D341Med (cell line): ENCODE data around the gene DEPP1.

Experiments
- DNase-seq: peaks from one replicate; pipeline ENCODE4 v3.0.0; 2012; ENCODE audit warnings: low spot score

The DEPP1 gene

DNA sequence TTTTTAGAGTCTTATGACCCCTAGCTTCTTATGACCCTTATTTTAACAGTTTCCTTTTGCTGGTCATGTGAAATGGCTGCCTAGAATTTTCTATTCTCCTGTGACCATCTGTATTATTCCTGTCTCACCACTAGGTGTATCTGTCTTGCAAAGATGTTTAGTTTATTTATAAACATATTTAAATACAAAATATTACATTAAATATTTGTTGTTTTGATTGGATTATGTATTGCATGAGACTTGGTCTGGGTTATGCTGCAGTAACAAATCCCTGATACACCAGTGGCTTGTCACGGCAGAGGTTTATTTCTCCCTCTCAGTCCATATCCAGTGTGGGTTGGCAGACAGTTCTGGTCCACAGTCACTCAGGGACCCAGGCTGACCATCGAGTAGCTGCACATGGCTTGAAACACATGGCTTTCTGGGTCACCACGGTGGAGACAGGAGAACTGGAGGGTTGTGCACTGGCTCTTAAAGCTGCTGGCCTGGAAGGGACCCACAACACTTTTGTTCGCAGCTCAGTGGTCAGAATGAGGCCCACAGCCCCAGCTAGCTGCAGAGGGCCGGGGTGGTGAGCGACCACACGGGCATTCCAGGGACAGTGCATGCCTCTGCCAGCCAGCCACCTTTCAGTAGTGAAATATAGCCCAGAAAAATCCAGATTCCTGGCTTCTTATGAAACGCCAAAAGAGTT lies 11.6 kb downstream of the DEPP1 start:
- DNase-seq, result no peak

- no peak for DNase-seq
These were observed 12.3 kb downstream of the DEPP1 start for GRCh38 chr10:44966129-44966815.

DNA sequence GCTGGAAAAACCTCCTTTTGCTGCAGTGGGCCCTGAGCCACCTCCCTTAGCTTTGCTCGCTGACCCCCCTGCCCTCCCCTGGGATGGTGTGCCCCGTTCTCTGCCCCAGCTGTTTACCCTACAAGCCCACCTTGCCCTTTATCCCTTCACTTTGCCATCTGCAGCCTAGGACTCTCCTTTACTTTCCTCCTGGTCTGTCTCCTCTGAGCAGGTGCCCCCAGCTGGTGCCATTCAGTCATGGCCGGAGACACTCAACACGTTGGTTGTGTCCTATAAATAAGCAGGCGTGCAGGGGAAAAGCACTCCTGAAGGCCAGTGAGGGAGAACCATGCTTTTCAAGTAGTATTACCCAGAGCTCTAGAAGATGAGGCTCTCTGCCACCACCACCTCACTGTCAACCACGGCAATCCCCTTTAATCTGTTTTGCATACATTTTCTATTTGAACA lies 12.9 kb downstream of the DEPP1 start:
- no peak for DNase-seq

GRCh38 chr10:44965104-44965503 lies 13.5 kb downstream of the DEPP1 start:
- DNase-seq, result no peak

DNA sequence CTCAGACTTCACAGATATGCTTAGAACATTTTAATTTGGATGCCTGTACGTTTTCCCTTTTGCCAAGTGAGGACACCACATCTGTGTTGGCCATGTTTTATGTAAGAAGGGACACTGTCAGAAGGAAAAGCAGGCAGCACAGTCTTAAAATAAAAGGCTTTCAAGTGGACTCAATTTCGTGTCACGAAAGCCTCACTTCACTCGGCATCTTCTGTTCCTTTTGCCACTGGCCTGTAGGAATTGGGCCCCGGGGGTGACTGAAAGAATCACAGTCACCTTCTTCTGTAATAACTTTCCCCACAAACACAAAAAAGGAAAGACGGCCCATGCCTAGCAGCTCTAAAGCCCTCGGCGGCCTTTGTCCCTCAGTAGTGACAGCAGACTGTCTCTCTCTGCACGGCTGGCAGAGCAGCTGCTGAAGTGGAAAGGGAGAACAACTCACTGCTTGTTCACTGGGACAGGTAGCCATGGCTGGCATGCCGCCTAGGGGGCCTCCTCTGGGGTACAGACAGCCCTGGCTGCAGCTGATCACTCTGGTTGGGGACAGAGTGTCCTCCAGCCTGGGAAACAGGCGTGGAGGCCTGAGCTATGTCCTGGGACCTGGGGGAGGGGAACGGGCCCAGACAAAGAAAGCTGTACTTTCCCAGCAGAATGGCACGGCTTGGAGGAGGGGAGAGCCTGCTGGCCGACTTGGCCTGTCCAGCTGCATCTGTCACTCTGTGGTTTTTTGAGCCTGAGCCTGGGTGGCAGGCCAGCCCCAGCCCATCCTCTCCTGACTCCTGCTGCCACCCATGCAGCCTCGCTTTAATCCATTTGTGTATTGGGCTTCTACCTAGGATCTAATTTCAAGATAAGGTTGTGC lies 14.6 kb downstream of the DEPP1 start:
- no peak for DNase-seq

GRCh38 chr10:44962870-44963738 lies 15.5 kb downstream of the DEPP1 start:
- DNase-seq, result no peak

- no peak for DNase-seq
These were observed 16.5 kb downstream of the DEPP1 start for GRCh38 chr10:44961931-44962750.

DNA sequence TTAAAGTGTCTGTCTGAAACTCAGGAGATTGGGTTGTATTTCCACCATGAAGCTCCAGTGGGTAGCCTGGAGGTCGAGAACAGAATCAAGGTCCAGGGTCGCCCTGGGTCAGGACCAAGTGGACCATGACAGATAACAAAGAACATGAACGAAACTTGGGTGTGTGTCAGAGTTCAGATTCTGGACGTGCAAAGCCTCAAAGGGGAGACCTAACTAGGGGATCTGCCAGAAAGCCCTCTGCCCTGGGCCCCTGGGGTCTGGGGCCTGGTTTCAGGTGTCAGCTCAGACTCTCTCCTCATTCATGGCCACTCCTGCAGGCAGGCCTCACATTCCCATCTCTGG lies 17.4 kb downstream of the DEPP1 start:
- DNase-seq, result no peak

DNA sequence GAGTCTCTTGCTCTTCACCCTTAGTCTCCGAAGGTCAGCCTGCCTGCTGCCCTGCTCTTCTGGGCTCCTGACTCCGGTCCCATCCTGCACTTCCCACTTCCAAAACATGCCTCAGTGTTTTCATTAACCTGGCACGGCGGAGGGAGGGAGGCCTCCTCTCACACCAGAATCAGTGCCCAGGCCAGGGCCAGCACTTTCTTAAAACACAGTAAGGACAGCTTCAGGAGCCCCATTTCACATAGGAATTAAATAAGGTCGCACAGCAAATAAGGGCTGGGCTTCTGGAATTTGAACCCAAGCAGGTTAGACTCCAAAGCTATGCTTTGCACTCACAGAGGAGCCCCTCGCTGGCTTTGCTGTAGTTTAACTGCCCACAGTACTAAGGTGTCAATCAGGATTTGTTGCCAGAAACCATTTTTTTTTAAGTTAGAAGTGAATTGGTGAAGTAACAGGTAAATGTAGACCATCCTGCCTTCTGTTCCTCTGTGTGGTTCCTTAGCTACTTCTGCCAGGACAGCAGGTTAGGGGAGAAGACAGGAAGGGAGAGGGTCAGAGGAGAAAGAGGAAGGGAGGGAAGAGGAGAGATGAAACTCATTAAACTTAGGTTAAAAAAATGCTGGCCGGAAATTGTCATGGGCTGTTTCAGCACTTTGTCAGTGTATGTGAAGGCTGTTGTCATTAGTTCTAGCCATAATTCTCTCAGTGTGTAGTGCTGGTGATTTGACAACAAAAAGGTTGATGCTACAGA lies 18.0 kb downstream of the DEPP1 start:
- DNase-seq, result no peak

DNA sequence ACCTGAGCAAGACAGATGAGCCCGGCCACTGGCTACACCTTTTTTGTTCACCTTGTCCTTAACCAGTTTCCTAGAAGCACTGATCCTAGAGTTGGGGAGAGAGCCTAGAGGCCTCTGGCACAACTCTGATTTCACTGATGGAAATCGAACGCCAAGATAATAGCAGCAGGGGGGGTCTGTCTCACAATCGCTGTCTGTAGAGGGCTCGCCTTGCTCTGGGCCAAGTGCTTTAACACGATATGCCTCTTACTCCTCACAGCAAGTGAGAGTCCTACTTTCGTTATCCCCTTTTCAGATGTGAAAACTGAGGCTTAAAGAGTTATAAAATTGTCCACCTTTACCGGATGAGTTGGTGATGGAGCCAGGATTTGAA lies 18.5 kb downstream of the DEPP1 start:
- DNase-seq, result no peak

DNA sequence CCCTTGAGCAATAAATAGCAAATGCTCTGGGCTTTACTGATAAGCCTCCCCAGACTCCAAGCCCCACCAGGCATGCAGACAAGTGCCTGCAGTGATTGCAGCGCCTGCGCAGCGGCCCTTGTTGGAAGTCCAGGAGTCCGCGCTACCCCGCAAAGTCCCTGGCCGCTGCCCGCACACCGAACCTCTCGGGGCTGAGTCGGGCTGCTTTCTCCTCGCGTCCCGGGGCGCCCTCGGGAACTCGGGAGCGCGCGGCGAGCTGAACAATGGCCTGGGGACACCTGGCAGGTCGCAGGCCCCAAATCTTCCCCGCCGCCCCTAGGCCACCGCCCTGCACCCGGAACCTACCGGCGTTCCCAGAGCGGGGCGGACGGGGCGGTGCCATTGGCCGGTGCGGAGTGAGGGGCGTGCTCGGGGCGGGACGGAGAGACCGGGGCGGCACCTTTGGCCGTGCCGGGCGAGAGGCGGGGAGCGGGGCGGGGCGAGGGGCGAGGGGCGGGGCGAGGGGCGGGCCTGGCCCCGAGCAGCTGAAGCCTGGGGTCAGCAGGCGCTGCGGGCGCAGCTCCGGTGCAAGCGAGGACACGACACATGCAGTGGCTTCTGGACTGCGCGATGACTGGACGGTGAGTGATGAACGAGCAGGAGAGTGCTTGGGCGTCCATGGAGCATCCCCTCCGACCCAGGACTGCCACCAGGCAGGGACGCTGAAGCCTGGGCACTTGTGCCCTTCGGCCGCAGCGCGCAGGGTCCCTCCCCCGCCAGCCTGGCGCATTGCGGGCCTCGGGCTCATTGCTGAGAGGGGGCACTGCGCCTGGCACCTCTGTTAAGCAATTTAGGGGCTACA lies 19.1 kb downstream of the DEPP1 start, which contains the start of gene RASSF4:
Gene RASSF4 (plus strand): TSS at position 556 of the 841 bp plus-strand sequence. CDS start 10,401 bp downstream, outside the sequence.
- peak; percentile 100 for DNase-seq

DNA sequence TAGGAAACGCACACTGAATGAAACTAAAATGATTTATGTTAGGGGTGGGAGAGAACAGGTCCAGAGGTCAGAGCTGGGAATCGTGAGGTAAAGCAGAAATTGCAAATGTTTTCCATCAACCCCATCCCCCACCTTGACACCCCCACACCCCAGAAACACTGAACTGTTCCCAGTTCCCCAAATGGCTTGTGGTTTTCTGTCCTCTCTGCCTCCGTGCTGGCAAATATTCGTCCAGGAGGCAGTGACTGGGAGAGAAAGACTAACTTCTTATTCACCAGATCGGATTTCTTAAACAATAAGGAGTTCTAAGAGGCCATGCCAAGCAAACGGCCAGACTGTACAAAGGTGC lies 19.7 kb downstream of the DEPP1 start:
- DNase-seq, result no peak

GRCh38 chr10:44958196-44958897 lies 20.3 kb downstream of the DEPP1 start:
- DNase-seq, result no peak

DNA sequence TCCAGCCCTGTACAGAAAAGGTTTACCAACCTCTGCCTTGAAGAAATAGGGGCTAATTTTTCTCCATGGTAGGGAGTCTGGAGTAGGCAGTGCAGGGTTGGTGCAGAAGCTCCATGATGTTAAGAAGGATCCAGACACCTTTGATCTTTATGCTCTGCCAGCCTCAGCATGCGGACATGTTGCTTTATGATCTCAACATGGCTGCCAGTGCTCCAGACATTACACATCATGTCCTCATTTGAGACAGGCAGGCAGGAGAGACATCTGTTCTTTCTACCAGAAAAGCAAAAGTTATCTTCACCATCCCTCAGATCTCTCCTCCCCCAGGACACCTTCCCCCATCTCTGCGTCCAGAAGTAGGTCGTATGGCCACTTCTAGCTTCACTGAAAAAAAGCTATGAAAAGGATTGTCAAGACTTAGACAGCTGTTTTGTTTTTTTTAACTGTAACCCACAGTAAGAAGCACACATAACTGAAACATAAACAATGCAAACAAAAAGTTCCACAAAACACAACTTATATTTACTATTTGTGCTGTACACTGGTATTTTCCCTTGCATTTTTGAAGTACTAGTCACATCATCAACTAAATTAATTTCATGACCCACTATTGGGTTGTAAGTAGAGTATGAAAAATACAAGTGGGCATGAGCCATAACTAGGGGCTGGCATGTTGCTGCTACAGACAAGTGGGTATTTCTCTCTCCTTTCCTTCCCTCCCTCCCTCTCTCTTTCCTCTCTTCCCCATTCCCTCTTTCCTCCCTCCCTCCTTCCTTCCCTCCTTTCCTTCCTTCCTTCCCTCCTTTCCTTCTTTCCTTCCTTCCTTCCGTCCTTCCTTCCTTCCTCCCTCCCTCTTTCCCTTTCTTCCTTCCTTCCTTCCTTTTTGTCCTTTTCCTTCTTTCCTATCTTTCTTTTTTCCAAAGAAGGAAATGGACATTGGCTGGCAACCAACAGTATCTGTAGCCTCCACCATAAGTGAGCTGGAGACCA lies 21.6 kb downstream of the DEPP1 start:
- no peak for DNase-seq

DNA sequence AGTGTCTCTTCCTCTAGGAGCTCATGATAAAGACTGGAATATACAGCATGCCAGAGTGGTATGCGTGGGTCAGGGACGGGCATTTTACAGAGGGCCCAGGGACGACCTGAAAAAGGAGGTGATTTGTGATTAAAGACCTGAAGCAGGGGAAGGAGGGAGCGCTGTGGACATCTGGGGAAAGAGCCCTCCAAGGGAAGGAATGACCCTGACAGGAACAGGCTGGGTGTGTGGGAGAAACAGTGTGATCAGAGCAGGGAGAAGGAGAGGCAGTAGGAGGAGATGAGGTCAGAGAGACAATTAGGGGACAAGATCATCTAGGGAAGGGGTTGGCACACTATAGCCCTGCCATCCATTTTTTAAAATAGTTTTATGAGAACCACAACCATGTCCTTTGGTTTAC lies 22.4 kb downstream of the DEPP1 start:
- DNase-seq, result no peak

DNA sequence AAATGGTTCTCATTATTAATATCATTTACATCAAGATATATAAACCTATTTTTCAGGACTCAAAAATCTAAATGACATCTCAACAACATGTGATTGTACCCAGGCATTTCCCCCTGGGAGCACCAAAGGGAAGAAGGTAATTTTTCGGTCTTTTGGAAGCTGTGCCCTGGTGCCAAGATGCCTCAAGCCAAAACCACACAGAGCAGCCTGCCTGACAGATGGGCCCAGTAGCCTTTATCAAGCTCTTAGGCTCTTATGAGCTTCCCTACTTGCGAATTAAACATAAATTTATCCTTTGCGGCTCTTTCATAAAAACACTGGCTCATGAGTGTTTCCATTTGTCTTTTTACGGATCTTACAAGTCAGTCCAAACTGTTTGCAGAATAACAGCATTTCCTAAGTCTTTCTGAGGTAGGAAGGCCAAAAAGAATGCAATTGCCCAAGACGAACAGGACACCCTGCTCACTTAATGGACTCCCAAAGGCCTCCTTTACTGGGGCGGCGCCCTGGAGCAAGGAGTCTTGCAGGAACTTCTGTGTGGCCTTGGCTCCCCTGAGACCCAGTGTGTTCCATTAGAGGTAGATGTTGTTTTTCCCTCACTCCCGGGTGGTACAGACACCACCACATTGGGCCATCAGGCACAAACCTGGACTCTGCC lies 23.1 kb downstream of the DEPP1 start:
- no peak for DNase-seq

DNA sequence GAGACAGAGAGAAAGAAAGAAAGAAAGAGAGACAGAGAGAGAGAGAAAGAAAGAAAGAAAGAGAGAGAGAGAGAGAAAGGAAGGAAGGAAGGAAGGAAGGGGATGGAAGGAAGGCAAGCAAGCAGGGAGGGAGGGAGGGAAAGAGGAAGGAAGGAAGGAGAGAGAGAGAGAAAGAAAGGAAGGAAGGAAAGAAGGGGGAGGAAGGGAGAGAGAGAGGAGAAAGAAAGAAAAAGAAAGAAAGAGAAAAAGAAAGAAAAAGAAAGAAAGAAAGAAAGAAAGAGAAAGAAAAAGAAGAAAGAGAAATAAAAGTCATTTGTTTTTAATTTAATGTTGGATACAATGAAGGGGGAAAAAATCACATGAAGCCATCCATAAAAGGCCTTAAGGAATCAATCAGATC lies 23.6 kb downstream of the DEPP1 start:
- no peak for DNase-seq
